ENCODE data around the gene SCAPER.

- no peak for TF ChIP-seq POLR2A (IDR thresholded peaks at IDR 0.05)
- no peak for TF ChIP-seq CTCF (IDR thresholded peaks at IDR 0.05)
These were observed 186.3 kb downstream of the SCAPER start for GRCh38 chr15:76718863-76719262.

All from breast epithelium (tissue), 3 donors.